Activated CD4-positive, alpha-beta T cell treated with anti-CD3 and anti-CD28 coated beads for 4 hours (primary cell): Measurements from ENCODE around the gene MEMO1.
"Not testable (repeated sequence)": the region's sequence is repeated elsewhere in the genome, so short reads cannot be mapped to it uniquely, and the experiment has no call there.

ENCODE experiments used
- DNase-seq, 2 donors: peaks; one replicate each; pipeline ENCODE4 v3.0.0-alpha.2; 2020

The MEMO1 gene

GRCh38 chr2:31900156-31900555 is 110.7 kb downstream of the MEMO1 start:
- DNase-seq: not testable (repeated sequence)

DNA sequence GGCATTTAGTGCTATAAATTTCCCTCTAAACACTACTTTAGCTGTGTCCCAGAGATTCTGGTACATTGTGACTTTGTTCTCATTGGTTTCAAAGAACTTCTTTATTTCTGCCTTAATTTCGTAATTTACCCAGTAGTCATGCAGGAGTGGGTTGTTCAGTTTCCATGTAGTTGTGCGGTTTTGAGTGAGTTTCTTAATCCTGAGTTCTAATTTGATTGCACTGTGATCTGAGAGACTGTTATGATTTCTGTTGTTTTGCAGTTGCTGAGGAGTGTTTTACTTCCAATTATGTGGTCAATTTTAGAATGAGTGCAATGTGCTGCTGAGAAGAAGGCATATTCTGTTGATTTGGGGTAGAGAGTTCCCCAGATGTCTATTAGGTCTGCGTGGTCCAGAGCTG is 112.5 kb downstream of the MEMO1 start:
- DNase-seq: not testable (repeated sequence)

GRCh38 chr2:31897340-31897739 is 113.5 kb downstream of the MEMO1 start:
- DNase-seq: not testable (repeated sequence)

GRCh38 chr2:31896293-31896692 is 114.5 kb downstream of the MEMO1 start:
- no peak for DNase-seq

DNA sequence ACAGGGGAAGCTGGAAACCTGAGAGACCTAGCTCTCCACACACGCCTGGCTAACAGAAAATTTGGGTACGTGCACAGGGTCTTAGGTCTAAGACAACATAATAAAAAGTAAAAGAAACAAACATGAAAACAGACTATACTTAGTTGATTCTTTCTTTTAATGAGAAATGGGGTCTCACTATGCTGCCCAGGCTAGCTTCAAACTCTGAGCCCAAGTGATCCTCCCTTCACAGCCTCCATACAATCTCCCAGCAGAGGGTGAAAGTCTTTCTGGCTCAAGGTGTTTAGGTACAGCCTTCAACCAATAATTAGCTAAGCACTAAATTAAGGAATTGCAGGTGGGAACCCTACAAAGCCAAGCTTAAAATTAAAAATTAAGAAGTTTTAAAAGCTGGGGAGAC is 116.2 kb downstream of the MEMO1 start:
- DNase-seq: no peak

GRCh38 chr2:31893094-31893493 is 117.7 kb downstream of the MEMO1 start:
- DNase-seq: no peak

GRCh38 chr2:31889044-31889443 is 121.8 kb downstream of the MEMO1 start:
- DNase-seq: no peak

DNA sequence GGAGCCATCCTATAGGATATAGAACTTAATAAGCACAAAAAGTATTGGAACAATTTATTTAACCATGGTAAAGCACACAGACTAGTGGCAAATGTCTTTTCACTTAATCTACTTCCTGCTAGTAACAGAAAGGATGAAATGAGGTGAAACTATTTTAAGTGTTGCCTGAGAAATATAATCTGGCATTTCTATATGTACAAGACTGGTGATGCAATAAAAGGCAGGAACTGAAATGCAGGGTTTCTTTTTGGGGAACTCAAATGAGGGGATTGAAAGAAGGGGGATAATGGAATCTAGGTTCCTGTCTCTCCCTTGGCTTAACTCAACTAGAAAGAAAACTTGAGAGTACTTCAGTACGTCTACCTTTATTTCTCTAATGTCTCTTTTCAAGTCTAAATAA is 122.3 kb downstream of the MEMO1 start:
- no peak for DNase-seq

DNA sequence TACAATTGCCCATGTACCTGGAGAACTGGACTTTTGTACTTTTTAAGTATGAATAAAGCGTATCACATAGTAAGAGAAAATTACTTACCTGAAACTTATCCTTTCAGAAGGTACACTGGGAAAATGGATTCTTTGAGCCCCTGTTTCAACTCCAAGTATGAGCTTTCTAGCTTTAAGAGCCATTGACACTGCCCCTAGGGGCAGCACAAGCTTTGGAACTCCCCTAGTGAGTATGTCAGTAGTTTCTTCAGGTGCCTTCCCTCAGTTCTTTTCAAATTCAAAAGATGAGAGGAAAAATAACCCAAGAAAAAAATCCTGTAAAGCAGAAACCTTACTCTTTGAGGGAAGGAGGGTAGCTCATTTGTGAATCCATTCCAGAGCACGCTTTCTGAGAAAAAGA is 124.1 kb downstream of the MEMO1 start:
- peak in 1 of 2 donors; percentile 1 for DNase-seq

- DNase-seq: no peak
These were observed 133.8 kb downstream of the MEMO1 start for GRCh38 chr2:31877008-31877407.

GRCh38 chr2:31874071-31874470 is 136.7 kb downstream of the MEMO1 start:
- no peak for DNase-seq

DNA sequence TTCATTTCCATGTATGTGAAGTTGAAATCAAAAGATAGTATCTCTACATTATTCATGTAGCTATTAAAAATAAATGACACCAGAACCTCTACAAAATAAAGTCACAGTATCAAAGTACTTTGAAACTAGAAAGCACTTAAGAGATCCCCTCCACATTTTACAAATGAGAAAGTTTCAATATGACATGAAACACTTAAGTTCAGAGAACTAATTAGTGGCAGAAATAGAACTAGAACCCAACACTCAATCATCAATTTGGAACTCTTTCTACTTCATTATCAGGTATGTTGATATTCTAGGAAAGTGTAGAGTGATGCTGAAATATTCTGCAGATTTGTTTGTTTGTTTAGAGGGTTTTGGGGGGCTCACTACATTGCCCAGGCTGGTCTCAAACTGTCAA is 145.6 kb downstream of the MEMO1 start:
- DNase-seq: no peak

DNA sequence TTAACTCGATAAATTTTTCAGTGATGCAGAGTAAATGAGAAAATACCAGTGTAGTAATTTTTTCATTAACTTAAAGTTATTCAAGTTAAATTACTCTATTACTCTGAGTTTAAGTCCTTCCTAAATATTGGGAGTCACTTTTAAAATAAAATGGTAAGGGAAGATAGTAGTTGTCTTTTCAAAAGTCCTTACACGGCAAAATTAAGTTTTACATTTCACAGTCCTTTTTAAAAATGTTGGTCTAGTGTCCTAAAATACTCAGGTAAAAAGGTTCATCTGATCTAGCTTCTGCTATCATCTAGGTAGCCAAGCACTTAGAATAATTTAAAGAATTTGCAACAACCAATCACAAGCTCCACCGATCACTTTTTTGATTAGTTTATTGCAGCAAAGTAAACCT is 146.9 kb downstream of the MEMO1 start:
- DNase-seq: no peak

DNA sequence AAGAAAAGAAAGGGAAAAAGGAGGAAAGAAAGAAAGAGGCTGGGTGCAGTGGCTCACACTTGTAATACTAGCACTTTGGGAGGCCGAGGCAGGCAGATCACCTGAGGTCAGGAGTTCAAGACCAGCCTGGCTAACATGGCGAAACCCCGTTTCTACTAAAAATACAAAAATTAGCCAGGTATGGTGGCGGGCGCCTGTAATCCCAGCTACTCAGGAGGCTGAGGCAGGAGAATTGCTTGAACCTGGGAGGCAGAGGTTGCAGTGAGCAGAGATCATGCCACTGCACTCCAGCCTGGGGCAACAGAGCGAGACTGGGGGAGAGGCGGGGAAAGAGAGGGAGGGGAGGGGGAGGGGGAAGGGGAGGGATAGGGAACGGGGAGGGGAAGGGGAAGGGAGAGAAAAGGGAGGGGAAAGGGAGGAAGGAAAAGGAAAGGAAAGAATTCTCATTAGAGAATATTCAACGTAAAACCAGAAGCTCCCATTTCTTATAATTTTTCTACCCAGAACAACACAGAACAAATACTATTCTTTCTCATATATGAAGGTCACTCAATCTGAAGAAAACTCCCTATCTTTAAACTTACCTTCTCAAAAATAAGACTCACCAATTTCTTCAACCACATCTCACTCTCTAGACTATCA is 147.7 kb downstream of the MEMO1 start:
- not testable (repeated sequence) for DNase-seq

GRCh38 chr2:31859959-31860358 is 150.8 kb downstream of the MEMO1 start:
- DNase-seq: no peak

GRCh38 chr2:31853521-31853920 is 157.3 kb downstream of the MEMO1 start:
- DNase-seq: no peak

DNA sequence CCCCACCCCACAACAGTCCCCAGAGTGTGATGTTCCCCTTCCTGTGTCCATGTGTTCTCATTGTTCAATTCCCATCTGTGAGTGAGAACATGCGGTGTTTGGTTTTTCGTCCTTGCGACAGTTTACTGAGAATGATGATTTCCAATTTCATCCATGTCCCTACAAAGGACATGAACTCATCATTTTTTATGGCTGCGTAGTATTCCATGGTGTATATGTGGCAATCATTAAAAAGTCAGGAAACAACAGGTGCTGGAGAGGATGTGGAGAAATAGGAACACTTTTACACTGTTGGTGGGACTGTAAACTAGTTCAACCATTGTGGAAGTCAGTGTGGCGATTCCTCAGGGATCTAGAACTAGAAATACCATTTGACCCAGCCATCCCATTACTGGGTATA is 168.7 kb downstream of the MEMO1 start:
- not testable (repeated sequence) for DNase-seq

DNA sequence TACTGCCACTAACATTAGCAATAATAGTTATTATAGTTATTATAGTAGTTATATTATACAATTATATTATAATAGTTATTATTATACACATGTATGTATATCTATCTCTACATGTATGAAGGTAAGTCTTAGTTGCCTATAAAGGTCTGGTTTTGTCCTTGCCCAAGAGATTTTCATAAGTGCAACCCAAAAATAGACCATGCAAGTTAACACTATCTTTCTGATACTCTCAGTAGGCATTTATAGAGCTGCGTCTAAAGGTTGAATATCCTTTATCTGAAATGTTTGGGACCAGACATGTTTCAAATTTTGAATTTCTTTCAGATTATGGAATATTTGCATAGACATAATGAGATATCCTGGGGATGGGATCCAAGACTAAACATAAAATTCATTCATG is 175.4 kb downstream of the MEMO1 start:
- no peak for DNase-seq

DNA sequence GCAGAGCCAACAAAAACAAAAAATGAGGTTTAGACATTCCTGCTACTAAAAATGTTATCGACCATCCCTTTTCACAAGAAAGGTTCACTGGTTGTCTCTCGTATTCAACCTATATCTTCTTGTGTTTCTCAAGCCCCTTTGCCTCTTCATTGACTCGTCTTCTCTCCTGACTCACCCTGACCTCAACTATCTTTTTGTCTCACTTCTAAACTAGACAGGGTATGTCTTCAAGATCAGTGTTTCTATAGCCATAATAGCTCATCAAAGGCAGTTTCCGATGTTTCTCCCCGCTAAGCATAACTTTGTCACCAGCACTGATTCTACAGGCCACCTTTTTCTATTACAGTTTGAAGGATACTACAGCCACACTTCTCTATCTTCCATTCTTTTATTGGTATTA is 178.4 kb downstream of the MEMO1 start:
- no peak for DNase-seq

GRCh38 chr2:31831585-31831984 is 179.2 kb downstream of the MEMO1 start:
- DNase-seq: no peak

GRCh38 chr2:31828891-31829290 is 181.9 kb downstream of the MEMO1 start:
- no peak for DNase-seq

DNA sequence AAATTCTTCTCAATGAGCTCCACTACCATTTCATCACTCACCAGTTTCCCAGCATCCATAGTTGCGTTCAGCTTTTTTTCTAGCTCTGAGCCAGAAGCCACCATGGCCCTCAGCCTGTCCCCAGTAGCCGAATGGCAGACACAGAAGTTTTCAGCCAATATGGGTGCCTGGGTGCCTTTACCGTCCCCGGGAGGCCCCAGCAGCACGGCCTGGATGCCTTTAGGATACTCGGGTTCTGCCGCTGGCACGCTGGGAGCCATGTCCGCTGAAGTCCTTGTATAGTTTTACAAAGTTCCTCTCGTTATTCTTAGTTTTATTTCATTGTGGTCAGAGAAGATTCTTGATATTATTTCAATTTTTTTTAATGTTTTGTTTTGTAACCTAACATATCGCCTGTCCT is 187.2 kb downstream of the MEMO1 start:
- DNase-seq: no peak

DNA sequence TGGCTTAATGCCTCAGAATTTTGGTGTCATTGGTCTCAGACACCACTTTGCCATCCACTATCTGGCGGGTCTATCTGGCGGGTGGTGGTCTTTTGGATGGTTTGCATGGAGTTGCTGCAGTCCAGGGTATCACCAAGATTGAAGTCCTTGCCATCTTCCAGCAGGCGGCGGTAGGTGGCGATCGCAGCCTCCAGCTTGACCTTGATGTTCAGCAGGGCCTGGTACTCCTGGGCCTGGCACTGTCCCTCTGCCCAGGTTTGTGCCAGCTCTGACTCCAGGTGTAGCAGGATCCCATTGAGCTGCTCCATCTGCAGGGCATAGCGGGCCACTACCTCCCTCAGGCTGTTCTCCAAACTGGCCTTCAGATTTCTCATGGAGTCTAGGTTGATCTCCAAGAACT is 188.2 kb downstream of the MEMO1 start:
- DNase-seq: no peak
